HepG2 (cell line): ENCODE measurements around the gene PRRT1B. TPM values are rescaled to one million over a fixed set of nuclear protein-coding genes. Genes with fewer than 3 reads are reported as not detected.

Source experiments
- AHDC1 ChIP-seq: sonication (generic); formaldehyde crosslinking; IDR thresholded peaks from 2 replicates; pipeline ENCODE4 v1.5.1; 2020; ENCODE audit warnings: mild to moderate bottlenecking, missing genetic modification reagents, borderline replicate concordance
- EHMT2 ChIP-seq: fragments of 200-600 bp; sonication (generic); IDR thresholded peaks from 2 replicates; pipeline ENCODE4 v1.7.0; 2017; ENCODE audit warnings: antibody characterized with exemption, low read depth, low read length, borderline replicate concordance
- ETV5 ChIP-seq: IDR thresholded peaks from 2 replicates; pipeline ENCODE4 v1.6.1; 2018; ENCODE audit warnings: missing biosample characterization, missing genetic modification reagents, inconsistent platforms, borderline replicate concordance
- MTF1 ChIP-seq: sonication (generic); formaldehyde crosslinking; IDR thresholded peaks from 2 replicates; pipeline ENCODE4 v1.5.0; 2020; ENCODE audit warnings: missing genetic modification reagents
- RAD21 ChIP-seq: fragments of 450-650 bp; formaldehyde crosslinking; IDR thresholded peaks from 2 replicates; pipeline ENCODE4 v1.5.0; 2020; ENCODE audit warnings: mild to moderate bottlenecking
- RARA ChIP-seq: IDR thresholded peaks from 2 replicates; pipeline ENCODE4 v1.6.1; 2016; ENCODE audit warnings: missing genetic modification reagents, missing compliant biosample characterization
- ZFP36L2 ChIP-seq: sonication (generic); formaldehyde crosslinking; IDR thresholded peaks from 2 replicates; pipeline ENCODE4 v1.4.0; 2020; ENCODE audit warnings: missing genetic modification reagents
- ZMYM2 ChIP-seq: sonication (generic); formaldehyde crosslinking; IDR thresholded peaks from 2 replicates; pipeline ENCODE4 v1.8.0; 2022; ENCODE audit warnings: mild to moderate bottlenecking, missing genetic modification reagents
- ZNF318 ChIP-seq: sonication (generic); formaldehyde crosslinking; IDR thresholded peaks from 2 replicates; pipeline ENCODE4 v1.4.0; 2020; ENCODE audit warnings: mild to moderate bottlenecking, missing genetic modification reagents
- ZNF556 ChIP-seq: sonication (generic); formaldehyde crosslinking; IDR thresholded peaks from 2 replicates; pipeline ENCODE4 v1.4.0; 2020; ENCODE audit warnings: mild to moderate bottlenecking, missing genetic modification reagents, borderline replicate concordance
- ZNF598 ChIP-seq: sonication (generic); formaldehyde crosslinking; IDR thresholded peaks from 2 replicates; pipeline ENCODE4 v1.5.1; 2020; ENCODE audit warnings: mild to moderate bottlenecking, missing genetic modification reagents, borderline replicate concordance
- ZNF605 ChIP-seq: sonication (generic); formaldehyde crosslinking; IDR thresholded peaks from 2 replicates; pipeline ENCODE4 v1.8.0; 2022; ENCODE audit warnings: mild to moderate bottlenecking, missing genetic modification reagents
- polyA plus RNA-seq, 8 experiments: library from polyadenylated mRNA; depleted of rRNA in 3 of 8; stranded (reverse) in 7 of 8; unstranded in 1 of 8; fragments of >200 nt; fragmentation: Illumina TruSeq in 4 of 8; extraction: Trizol in 4 of 8; gene quantifications; 2 replicates each; pipeline versions ENCODE4 v1.2.1 to v1.2.3, GENCODE V29; 2011 to 2016; ENCODE audit warnings: low read depth in 4 of 8, missing spikeins in 1 of 8, mixed read lengths in 1 of 8; ENCODE audit not compliant: insufficient read depth in 1 of 8
- total RNA-seq, 5 experiments: library from RNA; depleted of rRNA; stranded (reverse); fragments of >200 nt; fragmentation: Illumina TruSeq; extraction: Trizol; gene quantifications; 2 replicates each; pipeline ENCODE4 v1.2.3, GENCODE V29; 2016; ENCODE audit warnings: low read depth in 1 of 5

The PRRT1B gene
- total and polyA plus RNA-seq, 2 of the 13 experiments (the other 11 are each of a cell fraction or from before 2014, with no cell fraction given), result not detected

GRCh38 chr9:131601683-131602181 is 56.4 kb downstream of the PRRT1B start (continued):
- TF ChIP-seq ZNF318 (CRISPR knock-in tag) (no peak), ZNF605 (CRISPR knock-in tag) (peak; percentile 44; the same call in 1 of the 2 replicates), RARA (CRISPR knock-in tag) (peak; percentile 86), MTF1 (CRISPR knock-in tag) (no peak), ZFP36L2 (CRISPR knock-in tag) (no peak), AHDC1 (CRISPR knock-in tag) (peak; percentile 41; the same call in 1 of the 2 replicates), EHMT2 (no peak), RAD21 (no peak), ZNF598 (CRISPR knock-in tag) (0 out of 2 replicates have a peak, but pooled peaks have one; percentile 28), ZMYM2 (CRISPR knock-in tag) (0 out of 2 replicates have a peak, but pooled peaks have one; percentile 47), ETV5 (CRISPR knock-in tag) (peak; percentile 33; the same call in 1 of the 2 replicates), ZNF556 (CRISPR knock-in tag) (no peak)
